ENCODE results near the gene PARS2.
"Not testable (repeated sequence)": the region's sequence is repeated elsewhere in the genome, so short reads cannot be mapped to it uniquely, and the experiment has no call there.

Gene PARS2

GRCh38 chr1:54798769-54799641, 34.7 kb upstream of the PARS2 start:
- no peak for DNase-seq

GRCh38 chr1:54798206-54798605, 33.9 kb upstream of the PARS2 start:
- DNase-seq: no peak

GRCh38 chr1:54796902-54797301, 32.6 kb upstream of the PARS2 start:
- no peak for DNase-seq

- DNase-seq: no peak
These were observed 31.6 kb upstream of the PARS2 start for GRCh38 chr1:54795841-54796468.

GRCh38 chr1:54795356-54795665, 31.0 kb upstream of the PARS2 start:
- DNase-seq: no peak

- no peak for DNase-seq
These were observed 30.4 kb upstream of the PARS2 start for GRCh38 chr1:54794451-54795355.

- DNase-seq: no peak
These were observed 28.5 kb upstream of the PARS2 start for GRCh38 chr1:54792686-54793282.

GRCh38 chr1:54791880-54792522, 27.7 kb upstream of the PARS2 start:
- DNase-seq: peak; percentile 67 to 75

- no peak for DNase-seq
These were observed 24.1 kb upstream of the PARS2 start for GRCh38 chr1:54788459-54788858.

GRCh38 chr1:54787604-54788003, 23.3 kb upstream of the PARS2 start:
- DNase-seq: no peak

GRCh38 chr1:54786778-54787177, 22.5 kb upstream of the PARS2 start:
- no peak for DNase-seq

- no peak for DNase-seq
These were observed 19.7 kb upstream of the PARS2 start for GRCh38 chr1:54784066-54784465.

- DNase-seq: no peak
These were observed 18.3 kb upstream of the PARS2 start for GRCh38 chr1:54782588-54782987.

GRCh38 chr1:54782156-54782555, 17.8 kb upstream of the PARS2 start:
- no peak for DNase-seq

- DNase-seq: no peak
These were observed 16.9 kb upstream of the PARS2 start for GRCh38 chr1:54781023-54781723.

- DNase-seq: no peak
These were observed 13.1 kb upstream of the PARS2 start for GRCh38 chr1:54777431-54777830.

GRCh38 chr1:54777011-54777410, 12.7 kb upstream of the PARS2 start:
- no peak for DNase-seq

GRCh38 chr1:54775828-54776721, 11.8 kb upstream of the PARS2 start:
- not testable (repeated sequence) for DNase-seq

GRCh38 chr1:54774820-54775498, 10.6 kb upstream of the PARS2 start:
- DNase-seq: no peak

- no peak for DNase-seq
These were observed 8.6 kb upstream of the PARS2 start for GRCh38 chr1:54772951-54773350.

All from Kasumi-1 (cell line).